Nephron progenitor cell (in vitro differentiated cells): ENCODE results near the gene CSNK2B.
A peak's percentile ranks its signal among the peaks of the same experiment; 100 is the strongest.
"Not testable (repeated sequence)": the region's sequence is repeated elsewhere in the genome, so short reads cannot be mapped to it uniquely, and the experiment has no call there.

Source experiments
- DNase-seq: peaks from one replicate; pipeline ENCODE4 v3.0.0; 2021
- H3K27ac Mint-ChIP-seq: 2 replicates; pipeline ENCODE4 v1.8.0; 2021; ENCODE audit warnings: mild to moderate bottlenecking, moderate library complexity, mixed read lengths
- H3K27me3 Mint-ChIP-seq: 2 replicates; pipeline ENCODE4 v1.8.0; 2021; ENCODE audit warnings: mild to moderate bottlenecking, low read depth, mixed read lengths; ENCODE audit not compliant: poor library complexity
- H3K36me3 Mint-ChIP-seq: 2 replicates; pipeline ENCODE4 v1.8.0; 2021; ENCODE audit warnings: low read depth, mixed read lengths
- H3K4me1 Mint-ChIP-seq: 2 replicates; pipeline ENCODE4 v1.8.0; 2021; ENCODE audit warnings: mixed read lengths
- H3K4me3 Mint-ChIP-seq: 2 replicates; pipeline ENCODE4 v1.8.0; 2021; ENCODE audit warnings: mild to moderate bottlenecking, moderate library complexity, mixed read lengths
- H3K9me3 Mint-ChIP-seq: 2 replicates; pipeline ENCODE4 v1.8.0; 2021; ENCODE audit warnings: mild to moderate bottlenecking, moderate library complexity, mixed read lengths
- CTCF ChIP-seq: fragments of 200-600 bp; sonication (generic); IDR thresholded peaks from 2 replicates; pipeline ENCODE4 v1.5.0; 2021; ENCODE audit warnings: antibody characterized with exemption

Gene CSNK2B

GRCh38 chr6:31708224-31708623 lies 42.3 kb downstream of the CSNK2B start:
- peaks cover 4% of the 10 kb centered on the region for H3K27me3 Mint-ChIP-seq
- no peak for TF ChIP-seq CTCF
- H3K4me3 Mint-ChIP-seq, result no peak overlapping the region

GRCh38 chr6:31709157-31709556 lies 43.3 kb downstream of the CSNK2B start:
- H3K36me3 Mint-ChIP-seq, result not testable (repeated sequence)

More at GRCh38 chr6:31708224-31708623, 42.3 kb downstream of the CSNK2B start:
- peaks cover 41% of the 10 kb centered on the region for H3K4me1 Mint-ChIP-seq
- no peak for DNase-seq
- H3K27ac Mint-ChIP-seq, result no peak overlapping the region
- H3K36me3 Mint-ChIP-seq, result no peaks in the 10 kb centered on the region
- no peaks in the 10 kb centered on the region for H3K9me3 Mint-ChIP-seq

GRCh38 chr6:31710523-31711219 lies 44.8 kb downstream of the CSNK2B start:
- DNase-seq, result no peak
- Mint-ChIP-seq H3K36me3 (no peaks in the 10 kb centered on the region), H3K27ac (no peak overlapping the region), H3K4me3 (no peak overlapping the region), H3K4me1 (peaks cover 62% of the 10 kb centered on the region), H3K27me3 (peaks cover 4% of the 10 kb centered on the region), H3K9me3 (no peaks in the 10 kb centered on the region)
- no peak for TF ChIP-seq CTCF

More at GRCh38 chr6:31709157-31709556, 43.3 kb downstream of the CSNK2B start:
- H3K9me3 Mint-ChIP-seq, DNase-seq, H3K4me3 Mint-ChIP-seq, H3K27me3 Mint-ChIP-seq, H3K27ac Mint-ChIP-seq: not testable (repeated sequence)
- peaks cover 47% of the 10 kb centered on the region for H3K4me1 Mint-ChIP-seq

GRCh38 chr6:31711233-31711632 lies 45.4 kb downstream of the CSNK2B start:
- H3K4me3 Mint-ChIP-seq, result no peak overlapping the region
- H3K27me3 Mint-ChIP-seq, result peaks cover 3% of the 10 kb centered on the region
- H3K9me3 Mint-ChIP-seq, result no peaks in the 10 kb centered on the region
- no peak for TF ChIP-seq CTCF
- H3K27ac Mint-ChIP-seq, result peak overlapping the region; percentile 64
- no peaks in the 10 kb centered on the region for H3K36me3 Mint-ChIP-seq
- no peak for DNase-seq
- peaks cover 67% of the 10 kb centered on the region for H3K4me1 Mint-ChIP-seq

GRCh38 chr6:31712296-31712695 lies 46.4 kb downstream of the CSNK2B start:
- H3K9me3 Mint-ChIP-seq, result no peaks in the 10 kb centered on the region
- H3K27me3 Mint-ChIP-seq, result no peaks in the 10 kb centered on the region
- H3K4me1 Mint-ChIP-seq, result peaks cover 65% of the 10 kb centered on the region
- peak overlapping the region; percentile 98 for H3K27ac Mint-ChIP-seq
- no peak for DNase-seq
- H3K36me3 Mint-ChIP-seq, result no peaks in the 10 kb centered on the region
- H3K4me3 Mint-ChIP-seq, result peak overlapping the region; percentile 63
- TF ChIP-seq CTCF, result no peak

- DNase-seq, result no peak
- peaks cover 72% of the 10 kb centered on the region for H3K4me1 Mint-ChIP-seq
- peak overlapping the region; percentile 98 for H3K27ac Mint-ChIP-seq
- H3K9me3 Mint-ChIP-seq, result no peaks in the 10 kb centered on the region
- no peak for TF ChIP-seq CTCF
- no peaks in the 10 kb centered on the region for H3K36me3 Mint-ChIP-seq
- no peaks in the 10 kb centered on the region for H3K27me3 Mint-ChIP-seq
- H3K4me3 Mint-ChIP-seq, result peak overlapping the region; percentile 68
Measured at GRCh38 chr6:31713465-31713864, 47.6 kb downstream of the CSNK2B start.
